Bronchial epithelial cell (primary cell): ENCODE measurements around the gene PIGZ. TPM values are rescaled to one million over a fixed set of nuclear protein-coding genes. Genes with fewer than 3 reads are reported as not detected.
A peak's percentile ranks its signal among the peaks of the same experiment; 100 is the strongest.

ENCODE experiments used
- DNase-seq: peaks from one replicate; pipeline ENCODE4 v3.0.0-alpha.2; 2010; ENCODE audit warnings: low read depth
- FAIRE-seq: peaks from 2 replicates; lab custom pipeline; 2011; peaks lifted over from hg19 to GRCh38; lab: Jason Lieb, UNC
- H3K27me3 ChIP-seq: 2 replicates; pipeline ENCODE4 v1.5.1; 2011; ENCODE audit warnings: low read length; ENCODE audit not compliant: control insufficient read depth, insufficient read depth
- H3K36me3 ChIP-seq: 2 replicates; pipeline ENCODE4 v1.5.1; 2011; ENCODE audit warnings: low read length; ENCODE audit not compliant: control insufficient read depth, insufficient read depth
- H3K4me3 ChIP-seq: 2 replicates; pipeline ENCODE4 v1.5.1; 2011; ENCODE audit warnings: mild to moderate bottlenecking, low read depth, low read length, control low read depth
- total RNA-seq: library from RNA; depleted of rRNA; stranded (reverse); fragments of >200 nt; gene quantifications from 2 replicates; pipeline ENCODE4 v1.2.1, GENCODE V29; 2014
- TF ChIP-seq, protein P1 (sequence below): IDR thresholded peaks from 2 replicates; pipeline ENCODE4 v1.5.1; 2011; ENCODE audit warnings: mild to moderate bottlenecking, moderate library complexity, low read length, control low read depth, inconsistent platforms; ENCODE audit not compliant: insufficient read depth, severe bottlenecking

Gene PIGZ
- total RNA-seq, 1 donor from 2014 or later = 1.6 TPM

GRCh38 chr3:196981657-196982056, 13.0 kb upstream of the PIGZ start:
- FAIRE-seq = no peak
- Histone ChIP-seq H3K27me3 (no peaks in the 10 kb centered on the region), H3K4me3 (no peak overlapping the region), H3K36me3 (no peaks in the 10 kb centered on the region)
- TF ChIP-seq, protein P1, sequence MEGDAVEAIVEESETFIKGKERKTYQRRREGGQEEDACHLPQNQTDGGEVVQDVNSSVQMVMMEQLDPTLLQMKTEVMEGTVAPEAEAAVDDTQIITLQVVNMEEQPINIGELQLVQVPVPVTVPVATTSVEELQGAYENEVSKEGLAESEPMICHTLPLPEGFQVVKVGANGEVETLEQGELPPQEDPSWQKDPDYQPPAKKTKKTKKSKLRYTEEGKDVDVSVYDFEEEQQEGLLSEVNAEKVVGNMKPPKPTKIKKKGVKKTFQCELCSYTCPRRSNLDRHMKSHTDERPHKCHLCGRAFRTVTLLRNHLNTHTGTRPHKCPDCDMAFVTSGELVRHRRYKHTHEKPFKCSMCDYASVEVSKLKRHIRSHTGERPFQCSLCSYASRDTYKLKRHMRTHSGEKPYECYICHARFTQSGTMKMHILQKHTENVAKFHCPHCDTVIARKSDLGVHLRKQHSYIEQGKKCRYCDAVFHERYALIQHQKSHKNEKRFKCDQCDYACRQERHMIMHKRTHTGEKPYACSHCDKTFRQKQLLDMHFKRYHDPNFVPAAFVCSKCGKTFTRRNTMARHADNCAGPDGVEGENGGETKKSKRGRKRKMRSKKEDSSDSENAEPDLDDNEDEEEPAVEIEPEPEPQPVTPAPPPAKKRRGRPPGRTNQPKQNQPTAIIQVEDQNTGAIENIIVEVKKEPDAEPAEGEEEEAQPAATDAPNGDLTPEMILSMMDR = no peak
- no peak for DNase-seq

- TF ChIP-seq, protein P1 = no peak
- FAIRE-seq = no peak
- Histone ChIP-seq H3K27me3 (no peaks in the 10 kb centered on the region), H3K36me3 (no peaks in the 10 kb centered on the region), H3K4me3 (no peak overlapping the region)
- DNase-seq = no peak
These were observed 10.9 kb upstream of the PIGZ start for GRCh38 chr3:196979545-196979944.

- TF ChIP-seq, protein P1 = no peak
- DNase-seq (no peak), FAIRE-seq (no peak)
- Histone ChIP-seq H3K4me3 (no peak overlapping the region), H3K27me3 (no peaks in the 10 kb centered on the region), H3K36me3 (no peaks in the 10 kb centered on the region)
These were observed 8.3 kb upstream of the PIGZ start for GRCh38 chr3:196976941-196977340.

- no peaks in the 10 kb centered on the region for H3K27me3 ChIP-seq
- H3K4me3 ChIP-seq = no peak overlapping the region
- DNase-seq (no peak), FAIRE-seq (no peak)
- no peaks in the 10 kb centered on the region for H3K36me3 ChIP-seq
- TF ChIP-seq, protein P1 = no peak
These were observed 6.7 kb upstream of the PIGZ start for GRCh38 chr3:196975349-196975748.

DNA sequence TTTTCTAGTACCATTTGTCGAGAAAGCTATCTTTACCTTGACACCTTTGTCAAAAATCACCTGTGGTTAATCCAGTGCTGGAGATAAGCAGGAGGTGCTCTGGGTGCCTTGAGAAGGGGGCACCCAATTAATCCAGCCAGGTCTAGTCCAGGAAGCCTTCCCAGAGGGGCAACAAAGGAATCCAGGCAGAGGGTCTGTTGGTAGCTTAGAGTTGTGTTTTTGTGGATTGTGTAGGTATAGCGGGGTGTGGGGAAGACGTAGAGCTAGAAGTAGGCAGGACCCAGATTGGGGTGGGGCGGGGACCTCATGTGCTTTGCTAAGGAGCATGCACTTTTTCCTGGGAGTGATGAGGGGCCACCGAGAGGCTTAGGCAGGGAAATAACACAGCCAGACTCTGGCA, 6.0 kb upstream of the PIGZ start:
- DNase-seq (no peak), FAIRE-seq (no peak)
- no peaks in the 10 kb centered on the region for H3K27me3 ChIP-seq
- TF ChIP-seq, protein P1 = no peak
- H3K4me3 ChIP-seq = no peak overlapping the region
- H3K36me3 ChIP-seq = no peaks in the 10 kb centered on the region

- H3K27me3 ChIP-seq = no peaks in the 10 kb centered on the region
These were observed 2.6 kb upstream of the PIGZ start for GRCh38 chr3:196971094-196971698.

More at GRCh38 chr3:196971094-196971698, 2.6 kb upstream of the PIGZ start:
- H3K36me3 ChIP-seq = no peaks in the 10 kb centered on the region
- FAIRE-seq = no peak
- DNase-seq = peak; percentile 25
- TF ChIP-seq, protein P1 = no peak
- H3K4me3 ChIP-seq = no peak overlapping the region
